WTC11 (cell line): ENCODE results near the gene PRKN. TPM values are rescaled to one million over a fixed set of nuclear protein-coding genes. Genes with fewer than 3 reads are reported as not detected.

ENCODE experiments used
- ATAC-seq: fragments of 200-7000 bp; cut with Tn5 transposase; 2 replicates; pipeline ENCODE4 v1.10.0; 2021; ENCODE audit warnings: mild to moderate bottlenecking, moderate library complexity
- CTCF ChIA-PET: fragments of 300-600 bp; sonication (Branson Sonifier 250); formaldehyde crosslinking; loops from one replicate; lab custom pipeline; 2021; ENCODE audit warnings: antibody characterized with exemption; lab: Charles Lee
- POLR2A ChIA-PET: fragments of 350-600 bp; sonication (Branson Sonifier 250); formaldehyde crosslinking; loops from one replicate; lab custom pipeline; 2021; ENCODE audit warnings: antibody characterized with exemption; lab: Charles Lee
- DNase-seq: peaks from one replicate; pipeline ENCODE4 v3.0.0; 2021; ENCODE audit warnings: low spot score
- H3K27ac Mint-ChIP-seq: 2 replicates; pipeline ENCODE4 v1.8.0; 2021; ENCODE audit warnings: mixed read lengths
- H3K27me3 Mint-ChIP-seq: 2 replicates; pipeline ENCODE4 v1.8.0; 2021; ENCODE audit warnings: low read depth, mild to moderate bottlenecking, moderate library complexity, mixed read lengths
- H3K36me3 Mint-ChIP-seq: 2 replicates; pipeline ENCODE4 v1.8.0; 2021; ENCODE audit warnings: mixed read lengths
- H3K4me1 Mint-ChIP-seq: 2 replicates; pipeline ENCODE4 v1.8.0; 2022; ENCODE audit warnings: mixed read lengths
- H3K4me3 Mint-ChIP-seq: 2 replicates; pipeline ENCODE4 v1.8.0; 2021; ENCODE audit warnings: mild to moderate bottlenecking, moderate library complexity, mixed read lengths
- H3K9me3 Mint-ChIP-seq: 2 replicates; pipeline ENCODE4 v1.8.0; 2021; ENCODE audit warnings: mixed read lengths
- AFF4 ChIP-seq: sonication (generic); formaldehyde crosslinking; IDR thresholded peaks from 2 replicates; pipeline ENCODE4 v1.8.1; 2023; ENCODE audit warnings: mild to moderate bottlenecking, missing genetic modification reagents, borderline replicate concordance
- AR ChIP-seq: fragments of 250-450 bp; sonication (Bioruptor Pico); IDR thresholded peaks from 2 replicates; pipeline ENCODE4 v1.9.0; 2021; ENCODE audit warnings: mild to moderate bottlenecking
- FOXP4 ChIP-seq: sonication (generic); formaldehyde crosslinking; IDR thresholded peaks from 2 replicates; pipeline ENCODE4 v1.8.0; 2022; ENCODE audit warnings: mild to moderate bottlenecking, missing genetic modification reagents
- SMAD4 ChIP-seq: sonication (generic); formaldehyde crosslinking; IDR thresholded peaks from 2 replicates; pipeline ENCODE4 v1.8.0; 2022; ENCODE audit warnings: mild to moderate bottlenecking, missing genetic modification reagents
- ZBTB43 ChIP-seq: sonication (generic); formaldehyde crosslinking; IDR thresholded peaks from 2 replicates; pipeline ENCODE4 v1.8.1; 2023; ENCODE audit warnings: mild to moderate bottlenecking, missing genetic modification reagents
- ZNF416 ChIP-seq: fragments of 250-450 bp; sonication (Bioruptor Pico); IDR thresholded peaks from 2 replicates; pipeline ENCODE4 v1.9.0; 2021; ENCODE audit warnings: mild to moderate bottlenecking, inconsistent platforms
- total RNA-seq: library from RNA; stranded (reverse); gene quantifications from 3 replicates; pipeline ENCODE4 v1.2.3, GENCODE V29; 2021
- TF ChIP-seq, protein P1 (sequence below): fragments of 250-450 bp; sonication (Bioruptor Pico); conservative IDR thresholded peaks from 2 replicates; pipeline ENCODE4 v1.9.0; 2021; ENCODE audit warnings: mild to moderate bottlenecking
- TF ChIP-seq, protein P2 (sequence below): sonication (generic); formaldehyde crosslinking; IDR thresholded peaks from 2 replicates; pipeline ENCODE4 v1.8.1; 2022; ENCODE audit warnings: low read depth, mild to moderate bottlenecking, moderate library complexity, missing genetic modification reagents, borderline replicate concordance
- TF ChIP-seq, protein P3 (sequence below): fragments of 250-450 bp; sonication (Bioruptor Pico); IDR thresholded peaks from 2 replicates; pipeline ENCODE4 v1.9.0; 2021; ENCODE audit warnings: moderate library complexity, mild to moderate bottlenecking, inconsistent platforms, borderline replicate concordance

PRKN gene
- total RNA-seq, 1 experiment from 2014 or later = 0.59 TPM

DNA sequence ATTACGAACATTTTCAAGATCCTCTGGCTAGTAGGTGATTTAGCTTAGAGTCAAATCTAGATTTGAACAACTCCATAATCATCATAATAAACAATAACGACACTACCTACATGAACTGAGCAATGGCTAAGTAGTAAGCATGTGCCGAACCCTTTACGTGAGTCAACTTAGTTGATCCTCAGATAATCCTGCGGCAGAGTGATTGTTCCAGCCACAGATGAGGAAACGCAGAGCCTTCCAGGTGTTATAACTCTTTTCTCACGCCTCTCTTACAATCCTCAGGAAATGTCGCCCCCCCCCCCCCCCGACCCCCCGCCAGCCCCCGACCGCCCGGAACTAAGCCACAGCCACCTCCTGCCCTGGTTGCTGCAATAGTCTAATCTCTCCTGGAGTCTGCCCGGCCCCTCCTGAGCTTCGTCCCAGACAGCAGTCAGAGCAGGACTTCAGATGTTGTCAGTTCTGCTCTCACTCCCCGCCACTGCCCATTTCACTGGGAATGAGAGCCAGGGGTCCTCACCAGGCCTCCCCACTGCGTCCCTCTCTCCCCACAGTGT is 1312.2 kb downstream of the PRKN start (continued):
- TF ChIP-seq, protein P1, sequence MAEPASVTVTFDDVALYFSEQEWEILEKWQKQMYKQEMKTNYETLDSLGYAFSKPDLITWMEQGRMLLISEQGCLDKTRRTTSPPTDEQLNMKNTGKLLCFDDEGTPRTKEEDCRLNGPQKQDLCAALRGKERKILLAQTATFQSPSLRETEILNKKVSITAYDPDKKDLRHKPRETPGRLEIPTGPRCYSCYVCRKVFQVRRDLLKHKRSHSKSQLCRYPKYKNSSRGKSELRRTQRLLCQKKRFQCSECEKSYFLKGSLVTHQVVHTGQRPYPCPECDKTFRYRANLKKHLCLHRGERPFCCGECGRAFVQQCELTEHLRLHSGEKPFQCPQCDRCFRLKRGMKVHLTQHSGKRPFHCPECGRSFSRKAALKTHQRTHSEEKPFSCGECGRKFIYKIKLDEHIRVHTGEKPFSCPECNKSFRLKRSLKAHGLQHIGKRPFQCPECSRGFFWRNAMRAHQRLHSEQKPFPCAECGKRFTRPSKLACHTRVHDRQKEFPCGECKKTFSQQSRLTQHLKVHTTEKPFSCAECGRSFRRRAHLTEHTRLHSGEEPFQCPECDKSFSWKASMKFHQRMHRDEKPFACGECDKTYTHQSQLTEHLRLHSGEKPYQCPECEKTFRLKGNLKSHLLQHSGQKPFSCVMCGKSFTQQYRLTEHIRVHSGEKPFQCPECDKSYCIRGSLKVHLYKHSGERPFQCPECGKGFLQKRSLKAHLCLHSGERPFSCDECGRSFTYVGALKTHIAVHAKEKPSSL (CRISPR knock-in tag) = no peak
- TF ChIP-seq, protein P2, sequence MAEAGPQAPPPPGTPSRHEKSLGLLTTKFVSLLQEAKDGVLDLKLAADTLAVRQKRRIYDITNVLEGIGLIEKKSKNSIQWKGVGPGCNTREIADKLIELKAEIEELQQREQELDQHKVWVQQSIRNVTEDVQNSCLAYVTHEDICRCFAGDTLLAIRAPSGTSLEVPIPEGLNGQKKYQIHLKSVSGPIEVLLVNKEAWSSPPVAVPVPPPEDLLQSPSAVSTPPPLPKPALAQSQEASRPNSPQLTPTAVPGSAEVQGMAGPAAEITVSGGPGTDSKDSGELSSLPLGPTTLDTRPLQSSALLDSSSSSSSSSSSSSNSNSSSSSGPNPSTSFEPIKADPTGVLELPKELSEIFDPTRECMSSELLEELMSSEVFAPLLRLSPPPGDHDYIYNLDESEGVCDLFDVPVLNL (CRISPR knock-in tag) = no peak
- no peak for TF ChIP-seq ZNF416 (CRISPR knock-in tag)
- TF ChIP-seq AFF4 (CRISPR knock-in tag) = no peak
- no peak for TF ChIP-seq SMAD4 (CRISPR knock-in tag)
- no peak for TF ChIP-seq FOXP4 (CRISPR knock-in tag)

DNA sequence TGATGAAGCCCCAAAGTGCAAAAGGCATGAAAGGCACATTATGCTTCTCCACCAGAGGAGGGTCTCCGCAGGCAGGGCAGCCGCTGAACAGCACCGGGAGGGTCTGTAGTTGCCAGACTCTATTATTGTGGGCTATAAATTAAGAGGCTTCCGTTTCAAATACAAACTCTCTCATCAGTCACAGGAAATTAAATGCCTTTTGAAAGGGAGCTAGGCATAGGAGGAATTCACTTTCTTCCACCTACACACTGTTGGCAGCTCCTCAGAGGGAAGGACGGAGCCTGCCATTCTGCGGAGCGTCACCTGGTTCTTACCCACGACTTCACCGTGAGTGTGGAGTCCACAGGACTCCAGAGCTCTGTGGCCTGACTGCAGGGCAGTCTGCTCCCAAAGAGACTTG is 1312.9 kb downstream of the PRKN start:
- Mint-ChIP-seq H3K4me3 (no peak overlapping the region), H3K36me3 (no peaks in the 10 kb centered on the region), H3K4me1 (peaks cover 27% of the 10 kb centered on the region), H3K9me3 (no peaks in the 10 kb centered on the region; the same call in 1 of the 2 replicates), H3K27me3 (0 out of 2 replicates have a peak, but pooled peaks cover 3% of the 10 kb centered on the region), H3K27ac (no peak overlapping the region)
- DNase-seq (no peak), ATAC-seq (no peak)
- ChIA-PET CTCF (interaction anchor here (2.3 kb wide), 1 partner anchor 83 kb away, joined by 7 read pairs; no protein-coding TSS in a partner anchor), POLR2A (no interaction called here)
- TF ChIP-seq AR (CRISPR knock-in tag) (no peak), ZBTB43 (CRISPR knock-in tag) (no peak)
- TF ChIP-seq, protein P3, sequence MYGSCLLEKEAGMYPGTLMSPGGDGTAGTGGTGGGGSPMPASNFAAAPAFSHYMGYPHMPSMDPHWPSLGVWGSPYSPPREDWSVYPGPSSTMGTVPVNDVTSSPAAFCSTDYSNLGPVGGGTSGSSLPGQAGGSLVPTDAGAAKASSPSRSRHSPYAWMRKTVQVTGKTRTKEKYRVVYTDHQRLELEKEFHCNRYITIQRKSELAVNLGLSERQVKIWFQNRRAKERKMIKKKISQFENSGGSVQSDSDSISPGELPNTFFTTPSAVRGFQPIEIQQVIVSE (CRISPR knock-in tag) = no peak
